ENCODE measurements around the gene RAB31.

GRCh38 chr18:9886005-9886348 lies 177.9 kb downstream of the RAB31 start:
- no peak for TF ChIP-seq CTCF (tag by site-specific recombination; IDR thresholded peaks at IDR 0.05)
- no peak for TF ChIP-seq ZNF777 (tag by site-specific recombination; IDR thresholded peaks at IDR 0.05; ENCODE audit: borderline replicate concordance)
- TF ChIP-seq HOXD13 (CRISPR knock-in tag; IDR thresholded peaks at IDR 0.05; ENCODE audit: borderline replicate concordance), result no peak
- TF ChIP-seq ZNF221 (tag by site-specific recombination; IDR thresholded peaks at IDR 0.05; ENCODE audit: borderline replicate concordance), result no peak
- no peak for TF ChIP-seq ZBTB20 (tag by site-specific recombination; IDR thresholded peaks at IDR 0.05)
- TF ChIP-seq ZNF341 (tag by site-specific recombination; IDR thresholded peaks at IDR 0.05; ENCODE audit: low read depth), result no peak
- no peak for TF ChIP-seq KLF9 (tag by site-specific recombination; IDR thresholded peaks at IDR 0.05; ENCODE audit: low read depth)
- TF ChIP-seq ZNF664 (tag by site-specific recombination; IDR thresholded peaks at IDR 0.05), result no peak
- no peak for TF ChIP-seq BCL11B (tag by site-specific recombination; IDR thresholded peaks at IDR 0.05; ENCODE audit: low read depth)
- no peak for TF ChIP-seq REPIN1 (tag by site-specific recombination; IDR thresholded peaks at IDR 0.05; ENCODE audit: low read depth)
- no peak for TF ChIP-seq ZNF76 (tag by site-specific recombination; IDR thresholded peaks at IDR 0.05; ENCODE audit: borderline replicate concordance, low read depth)
- TF ChIP-seq ZNF335 (tag by site-specific recombination; conservative IDR thresholded peaks at IDR 0.05), result no peak
- TF ChIP-seq ZBTB1 (tag by site-specific recombination; IDR thresholded peaks at IDR 0.05), result no peak
